Stimulated activated CD4-positive, alpha-beta T cell treated with anti-CD3 and anti-CD28 coated beads, Interleukin-1b, Interleukin-23, amount 100 ng/mL, for 4 hours (primary cell): ENCODE measurements around the gene GPATCH3.
"Not testable (repeated sequence)": the region's sequence is repeated elsewhere in the genome, so short reads cannot be mapped to it uniquely, and the experiment has no call there.

Source experiments
- DNase-seq, 2 donors: peaks; one replicate each; pipeline ENCODE4 v3.0.0-alpha.2; 2020; ENCODE audit warnings: low read depth in 2 of 2

The GPATCH3 gene, protein sequence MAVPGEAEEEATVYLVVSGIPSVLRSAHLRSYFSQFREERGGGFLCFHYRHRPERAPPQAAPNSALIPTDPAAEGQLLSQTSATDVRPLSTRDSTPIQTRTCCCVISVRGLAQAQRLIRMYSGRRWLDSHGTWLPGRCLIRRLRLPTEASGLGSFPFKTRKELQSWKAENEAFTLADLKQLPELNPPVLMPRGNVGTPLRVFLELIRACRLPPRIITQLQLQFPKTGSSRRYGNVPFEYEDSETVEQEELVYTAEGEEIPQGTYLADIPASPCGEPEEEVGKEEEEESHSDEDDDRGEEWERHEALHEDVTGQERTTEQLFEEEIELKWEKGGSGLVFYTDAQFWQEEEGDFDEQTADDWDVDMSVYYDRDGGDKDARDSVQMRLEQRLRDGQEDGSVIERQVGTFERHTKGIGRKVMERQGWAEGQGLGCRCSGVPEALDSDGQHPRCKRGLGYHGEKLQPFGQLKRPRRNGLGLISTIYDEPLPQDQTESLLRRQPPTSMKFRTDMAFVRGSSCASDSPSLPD

DNA sequence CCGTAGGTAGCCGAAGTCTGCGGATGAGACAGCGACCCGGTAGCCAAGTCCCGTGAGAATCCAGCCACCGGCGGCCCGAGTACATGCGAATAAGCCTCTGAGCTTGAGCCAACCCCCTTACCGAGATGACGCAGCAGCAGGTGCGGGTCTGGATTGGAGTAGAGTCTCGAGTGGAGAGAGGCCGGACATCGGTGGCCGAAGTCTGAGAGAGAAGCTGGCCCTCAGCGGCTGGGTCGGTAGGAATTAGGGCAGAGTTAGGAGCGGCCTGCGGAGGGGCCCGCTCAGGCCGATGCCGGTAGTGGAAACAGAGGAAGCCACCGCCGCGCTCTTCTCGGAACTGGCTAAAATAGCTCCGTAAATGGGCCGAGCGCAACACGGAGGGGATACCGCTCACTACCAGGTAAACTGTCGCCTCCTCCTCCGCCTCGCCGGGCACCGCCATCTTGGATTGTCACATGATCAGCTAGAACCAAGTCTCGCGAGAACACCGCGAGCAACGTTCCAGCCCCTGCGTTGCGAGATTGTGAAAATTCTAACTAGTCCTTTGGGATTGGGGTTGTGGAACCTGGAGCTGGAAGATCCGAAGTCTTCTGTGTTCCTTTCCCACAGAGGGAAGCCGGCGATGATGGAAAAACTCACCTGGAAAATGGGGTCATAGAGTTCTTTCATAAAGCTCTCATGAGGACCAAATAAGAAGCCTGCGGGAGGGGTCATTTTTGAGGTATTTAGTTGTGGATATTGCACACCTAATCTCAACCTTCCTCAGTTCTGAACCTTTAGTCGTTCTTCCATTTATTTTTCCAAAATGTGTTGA, at the start of gene GPATCH3:
TSS of gene GPATCH3 (minus strand) at position 467 of the 814 bp plus-strand sequence. CDS start at position 442, 25 bp downstream.
- DNase-seq: peak; percentile 77 to 84

DNA sequence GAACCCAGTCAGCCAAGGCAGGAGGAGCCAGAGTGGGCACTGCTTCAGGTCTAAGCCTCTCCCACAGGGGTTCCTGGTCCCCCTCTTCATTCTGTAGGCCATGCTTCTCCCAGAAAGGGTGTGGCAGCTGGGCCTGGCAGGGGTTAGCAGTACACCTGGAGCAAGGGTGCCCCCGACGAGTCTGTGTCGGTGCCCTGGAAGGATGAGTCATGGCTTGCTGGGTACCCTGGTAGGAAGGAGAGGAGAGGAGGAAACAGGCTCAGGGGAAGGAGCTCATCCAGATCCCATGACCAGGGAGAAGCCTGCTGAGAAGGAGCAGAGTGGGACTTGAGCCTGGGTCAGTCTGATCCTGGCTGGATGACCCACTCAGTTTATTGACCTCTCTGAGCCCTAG, 49.7 kb upstream of the GPATCH3 start:
- no peak for DNase-seq

DNA sequence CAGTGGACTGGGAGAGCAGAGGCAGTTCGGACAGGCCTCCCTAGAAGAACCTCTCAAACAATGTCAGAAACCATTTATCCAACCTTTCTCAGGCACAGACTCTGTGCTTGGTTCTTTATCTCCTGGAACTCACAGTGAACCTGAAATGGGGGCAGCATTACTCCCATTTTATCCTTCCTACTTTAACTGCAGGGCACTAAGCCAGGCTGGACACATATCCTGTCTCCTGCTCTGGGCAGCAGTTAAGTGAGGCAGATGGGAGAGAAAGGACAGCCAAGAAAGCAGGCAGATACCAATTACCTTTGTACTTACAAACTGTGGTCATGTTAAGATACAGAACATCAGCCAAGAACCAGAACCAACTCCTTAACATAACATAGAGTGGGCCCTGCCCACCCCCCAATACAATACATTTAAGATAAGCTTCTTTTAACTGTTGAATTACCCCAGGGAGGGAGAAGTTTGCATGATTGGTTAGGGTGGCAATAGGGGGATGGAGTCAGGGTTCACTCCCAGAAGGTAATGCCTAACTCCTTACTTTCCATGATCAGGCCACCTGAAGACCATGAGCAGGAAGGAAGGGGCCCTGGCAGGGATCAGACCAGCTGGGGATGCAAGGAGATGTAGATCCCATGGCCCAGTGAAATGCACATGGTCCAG, 49.1 kb upstream of the GPATCH3 start:
- DNase-seq: no peak

DNA sequence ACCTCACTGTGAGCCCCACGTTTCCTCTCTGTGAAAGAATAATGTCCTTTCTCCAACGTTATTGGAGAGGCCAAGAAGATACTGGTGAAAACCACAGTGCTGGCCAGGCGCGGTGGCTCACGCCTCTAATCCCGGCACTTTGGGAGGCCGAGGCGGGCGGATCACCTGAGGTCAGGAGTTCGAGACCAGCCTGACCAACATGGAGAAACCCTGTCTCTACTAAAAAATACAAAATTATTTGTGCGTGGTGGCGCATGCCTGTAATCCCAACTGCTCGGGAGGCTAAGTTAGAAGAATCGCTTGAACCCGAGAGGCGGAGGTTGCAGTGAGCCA, 48.4 kb upstream of the GPATCH3 start:
- DNase-seq: not testable (repeated sequence)

DNA sequence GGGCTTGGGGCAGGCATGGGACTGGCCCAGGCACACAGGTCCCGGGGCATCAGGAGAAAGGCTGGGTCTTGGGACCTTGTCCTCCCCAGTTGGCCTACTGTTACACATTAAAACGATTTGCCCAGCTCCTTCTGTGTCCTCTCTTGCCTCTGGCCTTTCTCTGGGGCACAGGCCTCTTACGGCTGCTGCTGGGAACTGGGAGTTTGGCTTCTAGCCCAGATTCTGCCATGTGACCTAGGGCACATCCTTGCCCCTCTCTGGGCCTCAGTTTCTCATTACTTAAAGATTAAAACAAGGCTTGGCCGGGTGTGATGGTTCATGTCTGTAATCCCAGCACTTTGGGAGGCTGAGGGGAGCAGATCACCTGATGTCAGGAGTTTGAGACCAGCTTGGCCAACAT, 46.0 kb upstream of the GPATCH3 start:
- no peak for DNase-seq

DNA sequence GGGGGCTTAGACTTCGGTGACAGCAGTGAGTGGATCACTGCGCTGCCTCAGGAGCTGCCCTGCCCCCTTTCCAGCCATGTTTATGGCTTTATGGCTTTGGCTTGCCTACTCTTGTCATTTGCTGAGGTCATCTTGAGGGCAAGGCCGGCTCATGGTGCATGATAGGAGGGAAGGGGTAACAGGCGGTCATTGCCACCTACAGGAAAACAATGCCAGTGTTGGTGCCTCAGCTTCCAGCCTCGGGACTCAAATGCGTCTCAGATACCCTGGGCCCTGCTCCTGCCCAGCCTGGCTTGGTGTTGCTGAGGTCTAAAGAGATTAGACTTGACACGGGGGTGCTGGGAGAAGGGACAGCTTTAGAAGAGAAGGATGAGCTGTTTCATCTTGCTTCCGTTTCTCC, 45.5 kb upstream of the GPATCH3 start:
- DNase-seq: no peak

GRCh38 chr1:26945138-26945537, 44.9 kb upstream of the GPATCH3 start:
- DNase-seq: no peak

GRCh38 chr1:26942656-26943055, 42.4 kb upstream of the GPATCH3 start:
- DNase-seq: no peak

DNA sequence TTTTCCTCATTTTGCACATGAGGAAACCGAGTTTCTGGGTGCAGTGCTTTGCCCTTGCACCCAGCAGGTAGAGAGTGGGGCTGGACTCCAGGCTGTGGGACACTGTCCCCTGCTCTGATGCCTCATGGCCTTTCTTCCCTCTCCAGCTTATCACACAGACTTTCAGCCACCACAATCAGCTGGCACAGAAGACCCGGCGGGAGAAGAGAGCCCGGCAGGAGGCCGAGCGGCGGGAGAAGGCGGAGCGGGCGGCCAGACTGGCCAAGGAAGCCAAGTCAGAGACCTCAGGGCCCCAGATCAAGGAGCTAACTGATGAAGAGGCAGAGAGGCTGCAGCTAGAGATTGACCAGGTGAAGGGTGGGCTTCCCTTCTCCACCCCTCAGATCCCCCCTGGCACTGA, 41.0 kb upstream of the GPATCH3 start:
- no peak for DNase-seq

- no peak for DNase-seq
Observed at GRCh38 chr1:26938659-26939025, 38.4 kb upstream of the GPATCH3 start.

- DNase-seq: no peak
Observed at GRCh38 chr1:26938004-26938658, 37.9 kb upstream of the GPATCH3 start.

GRCh38 chr1:26936823-26937222, 36.6 kb upstream of the GPATCH3 start:
- DNase-seq: no peak

- DNase-seq: no peak
Observed at GRCh38 chr1:26932531-26932930, 32.3 kb upstream of the GPATCH3 start.

DNA sequence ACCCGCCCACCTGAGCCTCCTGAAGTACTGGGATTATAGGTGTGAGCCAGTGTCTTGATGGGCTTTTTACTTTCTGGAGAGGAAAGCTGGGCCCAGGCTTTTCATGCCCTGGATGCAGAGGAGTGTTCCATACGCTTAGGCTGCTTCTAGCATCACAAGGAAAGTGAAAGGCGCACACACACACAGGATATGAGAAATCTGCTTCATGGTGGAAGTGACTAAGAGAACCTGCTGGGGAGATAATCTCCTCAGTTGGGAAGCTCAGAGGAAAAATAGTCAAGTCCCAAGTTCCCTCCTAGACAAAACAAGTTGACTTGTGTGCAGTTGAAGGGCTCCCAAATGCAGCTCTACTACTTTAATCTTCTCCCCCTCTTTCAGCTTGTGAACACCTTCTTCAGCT, 23.4 kb upstream of the GPATCH3 start:
- no peak for DNase-seq

GRCh38 chr1:26922901-26923300, 22.6 kb upstream of the GPATCH3 start:
- no peak for DNase-seq

GRCh38 chr1:26922431-26922729, 22.1 kb upstream of the GPATCH3 start:
- no peak for DNase-seq

DNA sequence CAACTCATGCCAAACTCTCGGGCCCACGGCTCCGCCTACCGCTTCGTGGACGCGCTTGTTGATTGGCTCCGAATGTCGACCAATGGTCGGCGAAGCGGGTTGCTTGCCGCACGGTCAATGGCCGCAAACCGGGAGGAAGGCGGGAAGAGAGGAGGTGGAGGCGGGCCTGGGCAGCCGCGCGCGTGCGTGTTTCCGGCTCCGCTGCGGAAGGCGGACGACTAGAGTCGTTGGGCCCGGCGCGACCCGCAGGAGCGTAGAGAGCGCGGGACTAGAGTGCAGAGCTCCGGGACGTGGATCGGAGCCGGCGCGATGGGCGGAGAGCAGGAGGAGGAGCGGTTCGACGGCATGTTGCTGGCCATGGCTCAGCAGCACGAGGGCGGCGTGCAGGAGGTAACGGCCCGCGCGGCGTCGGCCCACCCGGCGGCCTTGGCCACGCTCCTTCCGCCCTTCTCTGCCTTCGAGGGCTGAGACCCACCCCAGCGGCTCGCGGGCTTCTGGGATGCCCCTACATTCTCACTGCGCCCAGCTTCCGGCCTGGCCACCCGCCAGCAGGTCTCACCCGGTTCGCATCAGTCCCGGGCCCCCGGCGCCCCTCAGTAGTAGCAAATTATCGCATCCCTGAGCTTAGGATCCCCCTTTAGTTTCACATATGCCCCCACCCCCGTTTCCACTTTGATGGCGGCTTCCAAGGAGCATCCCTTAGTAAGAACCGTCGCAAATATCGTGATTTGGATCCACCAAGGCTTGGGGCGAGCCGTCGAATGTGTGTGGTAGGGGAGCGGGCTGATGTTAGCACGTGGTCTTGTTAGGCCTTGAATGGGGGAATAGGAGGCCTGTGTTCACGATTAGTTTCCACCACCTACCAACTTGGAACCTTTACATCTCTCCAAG, 21.5 kb upstream of the GPATCH3 start, which contains the start of gene NUDC:
TSS of gene NUDC (plus strand) at position 204 of the 891 bp plus-strand sequence. CDS start at position 310, 106 bp downstream.
- peak; percentile 87 to 92 for DNase-seq

GRCh38 chr1:26921126-26921539, 20.9 kb upstream of the GPATCH3 start:
- no peak for DNase-seq

- no peak for DNase-seq
Observed at GRCh38 chr1:26915204-26915842, 15.1 kb upstream of the GPATCH3 start.
